Hematopoietic multipotent progenitor cell (in vitro differentiated cells): ENCODE results near the gene CDA. TPM values are rescaled to one million over a fixed set of nuclear protein-coding genes. Genes with fewer than 3 reads are reported as not detected.

Source experiments
- total RNA-seq: library from RNA; depleted of rRNA; stranded (reverse); fragments of >200 nt; gene quantifications from one replicate; pipeline ENCODE4 v1.2.3, GENCODE V29; 2012

Gene CDA
- total RNA-seq, 1 donor, result 0.27 TPM

Other genes with a start within 250 kb of the CDA start
- not detected for gene CAMK2N1, start 102.9 kb upstream of the CDA start, total RNA-seq
- gene MUL1, start 80.9 kb upstream of the CDA start, total RNA-seq, result 25.3 TPM
- gene FAM43B, start 36.5 kb upstream of the CDA start, total RNA-seq, result under 0.01 TPM
- 53.3 TPM for gene PINK1, start 44.4 kb downstream of the CDA start, total RNA-seq
- gene DDOST, start 72.3 kb downstream of the CDA start, total RNA-seq, result 277 TPM
- 0.27 TPM for gene KIF17, start 128.9 kb downstream of the CDA start, total RNA-seq
- gene SH2D5, start 143.6 kb downstream of the CDA start, total RNA-seq, result not detected
- gene HP1BP3, start 198.2 kb downstream of the CDA start, total RNA-seq, result 104 TPM